Gastroesophageal sphincter (tissue), 3 donors: ENCODE measurements around the gene ATG2B.

ENCODE experiments used
- POLR2A ChIP-seq, 2 donors: fragments of 450-650 bp; IDR thresholded peaks; one replicate each; pipeline ENCODE4 v1.6.1; 2017; ENCODE audit warnings: antibody characterized with exemption in 2 of 2, mild to moderate bottlenecking in 2 of 2, moderate library complexity in 1 of 2
- POLR2AphosphoS5 ChIP-seq: sonication (generic); formaldehyde crosslinking; IDR thresholded peaks from one replicate; pipeline ENCODE4 v1.6.1; 2017; ENCODE audit warnings: antibody characterized with exemption
- TF ChIP-seq, protein P1 (sequence below), 4 experiments: fragments of 200-600 bp in 2 of 4; fragments of 450-650 bp in 2 of 4; sonication (generic) in 1 of 4; IDR thresholded peaks; one replicate each; pipeline ENCODE4 v1.5.1; 2017 to 2019; ENCODE audit warnings: antibody characterized with exemption in 4 of 4, mild to moderate bottlenecking in 2 of 4, moderate library complexity in 2 of 4

DNA sequence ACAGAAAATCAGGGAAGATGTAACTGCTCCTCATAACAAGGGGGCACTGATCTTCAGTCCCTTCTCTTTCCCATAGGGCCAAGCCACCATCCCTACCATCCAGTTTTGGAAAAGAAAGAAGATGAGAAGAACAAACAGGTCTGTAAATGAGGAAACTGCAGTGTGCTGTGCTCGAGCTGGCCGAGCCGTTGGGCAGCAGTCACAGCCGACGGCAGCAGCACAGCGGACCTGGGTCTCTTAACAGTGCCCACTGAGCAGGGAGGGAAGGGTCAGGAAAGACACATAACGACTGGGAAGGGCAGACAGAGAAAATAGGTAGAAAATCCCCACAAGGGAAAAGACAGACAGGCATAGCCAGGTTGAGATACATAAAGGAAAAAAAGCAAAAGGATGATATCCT lies 68.9 kb downstream of the ATG2B start:
- TF ChIP-seq POLR2A (IDR thresholded peaks at IDR 0.05) (no peak), POLR2AphosphoS5 (no peak)
- TF ChIP-seq, protein P1, sequence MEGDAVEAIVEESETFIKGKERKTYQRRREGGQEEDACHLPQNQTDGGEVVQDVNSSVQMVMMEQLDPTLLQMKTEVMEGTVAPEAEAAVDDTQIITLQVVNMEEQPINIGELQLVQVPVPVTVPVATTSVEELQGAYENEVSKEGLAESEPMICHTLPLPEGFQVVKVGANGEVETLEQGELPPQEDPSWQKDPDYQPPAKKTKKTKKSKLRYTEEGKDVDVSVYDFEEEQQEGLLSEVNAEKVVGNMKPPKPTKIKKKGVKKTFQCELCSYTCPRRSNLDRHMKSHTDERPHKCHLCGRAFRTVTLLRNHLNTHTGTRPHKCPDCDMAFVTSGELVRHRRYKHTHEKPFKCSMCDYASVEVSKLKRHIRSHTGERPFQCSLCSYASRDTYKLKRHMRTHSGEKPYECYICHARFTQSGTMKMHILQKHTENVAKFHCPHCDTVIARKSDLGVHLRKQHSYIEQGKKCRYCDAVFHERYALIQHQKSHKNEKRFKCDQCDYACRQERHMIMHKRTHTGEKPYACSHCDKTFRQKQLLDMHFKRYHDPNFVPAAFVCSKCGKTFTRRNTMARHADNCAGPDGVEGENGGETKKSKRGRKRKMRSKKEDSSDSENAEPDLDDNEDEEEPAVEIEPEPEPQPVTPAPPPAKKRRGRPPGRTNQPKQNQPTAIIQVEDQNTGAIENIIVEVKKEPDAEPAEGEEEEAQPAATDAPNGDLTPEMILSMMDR (IDR thresholded peaks at IDR 0.05): no peak
